Body of pancreas (tissue), 4 donors: ENCODE data around the gene ULK4. TPM values are rescaled to one million over a fixed set of nuclear protein-coding genes. Genes with fewer than 3 reads are reported as not detected.

Experiments used
- ATAC-seq: fragments of 150-250 bp; one replicate; pipeline ENCODE4 v1.9.1; 2016
- DNase-seq, 4 donors: peaks; one replicate each; pipeline ENCODE4 v3.0.0-alpha.2; 2019
- H3K27ac ChIP-seq, 4 donors: fragments of 200-600 bp; sonication (generic); 1 replicate in 3 of 4; 2 replicates in 1 of 4; pipeline versions ENCODE4 v1.5.1 to v1.6.1; 2016 to 2019; ENCODE audit warnings: mild to moderate bottlenecking in 1 of 4, mixed read lengths in 1 of 4, moderate library complexity in 1 of 4
- H3K27me3 ChIP-seq, 2 donors: fragments of 200-600 bp; sonication (generic); one replicate each; pipeline ENCODE4 v1.6.0; 2016; ENCODE audit warnings: mild to moderate bottlenecking in 1 of 2
- H3K36me3 ChIP-seq, 2 donors: fragments of 200-600 bp; sonication (generic); replicated peaks in 1 of 2; 2 replicates each; pipeline ENCODE4 v1.5.1; 2016; ENCODE audit warnings: low read depth in 2 of 2; ENCODE audit not compliant: insufficient read depth in 1 of 2
- H3K4me1 ChIP-seq: fragments of 200-600 bp; sonication (generic); one replicate; pipeline ENCODE4 v1.6.0; 2016
- H3K4me3 ChIP-seq, 2 donors: fragments of 200-600 bp; sonication (generic); 1 replicate in 1 of 2; 2 replicates in 1 of 2; pipeline ENCODE4 v1.5.1; 2016 to 2019
- H3K9me3 ChIP-seq, 3 donors: fragments of 200-600 bp; sonication (generic); 1 replicate in 2 of 3; 2 replicates in 1 of 3; pipeline ENCODE4 v1.5.1; 2016
- POLR2A ChIP-seq, 3 donors: fragments of 450-650 bp; IDR thresholded peaks; one replicate each; pipeline ENCODE4 v1.6.1; 2016; ENCODE audit warnings: antibody characterized with exemption in 3 of 3, mild to moderate bottlenecking in 2 of 3
- WGBS, 2 donors: methylation state at CpG; one replicate each; pipeline ENCODE4 v1.1.5; 2017; 5-methylcytosine and 5-hydroxymethylcytosine counted together
- intact Hi-C: fragments of 100-400 bp; cut with DNase I; formaldehyde crosslinking; loops from one replicate; pipeline ENCODE4 v1.15.1; 2023
- total RNA-seq, 2 donors: library from RNA; depleted of rRNA; stranded (reverse); fragments of >200 nt; gene quantifications; one replicate each; pipeline ENCODE4 v1.1.0, GENCODE V29; 2016
- TF ChIP-seq, protein P1 (sequence below), 7 experiments: fragments of 450-650 bp in 4 of 7; fragments of 200-600 bp in 3 of 7; sonication (generic) in 3 of 7; IDR thresholded peaks; one replicate each; pipeline ENCODE4 v1.5.1; 2016 to 2019; ENCODE audit warnings: antibody characterized with exemption in 7 of 7

The ULK4 gene
- total RNA-seq, 2 donors from 2014 or later, result 7.3 to 12.5 TPM

DNA sequence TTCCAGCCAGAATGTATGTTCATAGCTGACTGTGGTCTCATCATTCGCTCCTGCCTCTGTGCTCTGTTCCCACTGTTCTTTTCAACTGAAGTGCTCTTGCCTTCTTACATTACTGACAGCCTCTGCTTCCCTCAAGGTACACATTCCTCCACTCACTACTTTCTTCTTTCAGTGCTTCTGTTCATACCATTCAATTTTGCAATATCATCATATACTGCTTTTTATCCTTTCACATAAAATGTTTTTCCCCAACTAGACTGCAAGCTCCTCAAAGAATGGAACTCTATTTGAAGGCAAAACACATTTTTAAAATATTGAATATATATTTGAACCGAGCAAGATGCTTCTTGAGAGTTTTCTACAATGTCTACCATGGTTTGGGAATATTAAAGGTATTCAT is 471.5 kb downstream of the ULK4 start:
- Histone ChIP-seq H3K9me3 (no peaks in the 10 kb centered on the region), H3K4me1 (no peaks in the 10 kb centered on the region), H3K4me3 (no peak overlapping the region), H3K36me3 (no peaks in the 10 kb centered on the region), H3K27ac (no peak overlapping the region), H3K27me3 (no peaks in the 10 kb centered on the region)
- DNase-seq (no peak), ATAC-seq (no peak)
- 88 to 93% methylated on average over 2 of the region's 2 CpGs for WGBS, 2 donors
- no peak for TF ChIP-seq POLR2A (IDR thresholded peaks at IDR 0.05)
- TF ChIP-seq, protein P1, sequence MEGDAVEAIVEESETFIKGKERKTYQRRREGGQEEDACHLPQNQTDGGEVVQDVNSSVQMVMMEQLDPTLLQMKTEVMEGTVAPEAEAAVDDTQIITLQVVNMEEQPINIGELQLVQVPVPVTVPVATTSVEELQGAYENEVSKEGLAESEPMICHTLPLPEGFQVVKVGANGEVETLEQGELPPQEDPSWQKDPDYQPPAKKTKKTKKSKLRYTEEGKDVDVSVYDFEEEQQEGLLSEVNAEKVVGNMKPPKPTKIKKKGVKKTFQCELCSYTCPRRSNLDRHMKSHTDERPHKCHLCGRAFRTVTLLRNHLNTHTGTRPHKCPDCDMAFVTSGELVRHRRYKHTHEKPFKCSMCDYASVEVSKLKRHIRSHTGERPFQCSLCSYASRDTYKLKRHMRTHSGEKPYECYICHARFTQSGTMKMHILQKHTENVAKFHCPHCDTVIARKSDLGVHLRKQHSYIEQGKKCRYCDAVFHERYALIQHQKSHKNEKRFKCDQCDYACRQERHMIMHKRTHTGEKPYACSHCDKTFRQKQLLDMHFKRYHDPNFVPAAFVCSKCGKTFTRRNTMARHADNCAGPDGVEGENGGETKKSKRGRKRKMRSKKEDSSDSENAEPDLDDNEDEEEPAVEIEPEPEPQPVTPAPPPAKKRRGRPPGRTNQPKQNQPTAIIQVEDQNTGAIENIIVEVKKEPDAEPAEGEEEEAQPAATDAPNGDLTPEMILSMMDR (IDR thresholded peaks at IDR 0.05), result no peak
- intact Hi-C loops, result no loop called here

DNA sequence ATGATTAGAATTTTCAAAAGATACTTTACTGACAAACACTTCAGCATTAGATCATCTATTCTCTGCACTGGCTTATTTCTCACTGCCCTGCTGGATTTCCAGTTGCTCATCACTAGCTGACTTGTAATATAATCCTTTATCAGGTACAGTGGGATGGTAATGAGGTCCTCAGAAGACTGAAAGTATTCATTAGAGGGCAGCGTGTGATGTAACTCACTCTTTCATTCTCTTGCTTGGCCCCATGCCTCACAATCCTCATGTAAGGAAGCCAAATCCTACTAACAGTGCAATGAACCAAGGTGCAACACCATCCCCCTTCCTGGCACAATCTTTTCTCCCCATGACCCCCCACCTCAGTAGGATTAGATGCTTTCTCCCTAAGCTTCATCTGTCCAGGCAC is 472.7 kb downstream of the ULK4 start:
- H3K36me3 ChIP-seq, result no peaks in the 10 kb centered on the region
- intact Hi-C loops, result no loop called here
- no peak overlapping the region for H3K4me3 ChIP-seq
- DNase-seq (no peak), ATAC-seq (no peak)
- no peak for TF ChIP-seq POLR2A (IDR thresholded peaks at IDR 0.05)
- TF ChIP-seq, protein P1 (IDR thresholded peaks at IDR 0.05), result no peak
- H3K4me1 ChIP-seq, result no peaks in the 10 kb centered on the region
- H3K9me3 ChIP-seq, result no peaks in the 10 kb centered on the region
- no peaks in the 10 kb centered on the region for H3K27me3 ChIP-seq
- WGBS, 2 donors, result 67 to 83% methylated on average over 1 of the region's 1 CpG
- no peak overlapping the region for H3K27ac ChIP-seq

DNA sequence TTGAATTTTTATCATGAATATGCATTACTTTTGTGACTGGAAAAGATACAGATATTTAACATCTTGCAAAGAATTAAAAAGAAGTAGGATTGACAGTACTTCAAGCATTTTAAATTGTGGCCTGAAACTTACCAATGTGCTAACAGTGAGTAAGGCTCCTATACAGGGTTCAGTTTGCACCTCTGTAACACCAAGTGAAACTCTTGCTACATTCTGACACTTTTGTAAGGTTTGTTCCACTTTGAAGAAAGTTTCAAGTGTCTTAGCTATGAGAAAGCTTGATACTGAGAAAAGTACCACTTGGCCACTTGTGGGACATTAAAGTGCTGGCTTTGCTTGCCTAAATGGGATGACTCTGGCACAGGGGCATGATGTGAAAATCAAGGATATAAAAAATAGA is 473.4 kb downstream of the ULK4 start:
- H3K4me3 ChIP-seq, result no peak overlapping the region
- no peaks in the 10 kb centered on the region for H3K36me3 ChIP-seq
- TF ChIP-seq, protein P1 (IDR thresholded peaks at IDR 0.05), result no peak
- no peak for TF ChIP-seq POLR2A (IDR thresholded peaks at IDR 0.05)
- ATAC-seq (no peak), DNase-seq (no peak)
- H3K27ac ChIP-seq, result no peak overlapping the region
- intact Hi-C loops, result no loop called here
- no peaks in the 10 kb centered on the region for H3K4me1 ChIP-seq
- no peaks in the 10 kb centered on the region for H3K27me3 ChIP-seq
- H3K9me3 ChIP-seq, result no peaks in the 10 kb centered on the region

DNA sequence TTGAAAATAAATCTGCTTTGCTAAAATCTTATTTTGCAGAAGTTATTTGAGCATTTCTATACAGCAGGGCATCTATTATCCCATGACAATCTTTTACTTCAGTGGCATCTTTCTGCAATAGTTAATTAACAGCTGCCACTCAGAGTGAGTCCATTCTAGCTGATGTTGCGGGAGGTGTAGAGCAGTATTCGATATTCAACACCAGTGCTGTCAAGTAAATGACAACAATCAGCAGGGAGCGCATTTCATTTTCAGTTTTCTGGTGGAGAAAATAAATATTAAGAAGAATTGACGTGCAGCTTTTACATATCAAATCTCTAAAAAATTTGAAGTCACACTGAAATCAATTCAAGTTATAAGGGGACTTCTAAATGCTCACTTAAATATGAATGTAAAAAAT is 476.4 kb downstream of the ULK4 start:
- Histone ChIP-seq H3K27me3 (no peaks in the 10 kb centered on the region), H3K9me3 (no peaks in the 10 kb centered on the region), H3K36me3 (no peaks in the 10 kb centered on the region), H3K27ac (no peak overlapping the region), H3K4me1 (no peaks in the 10 kb centered on the region), H3K4me3 (no peak overlapping the region)
- intact Hi-C loops, result no loop called here
- no peak for ATAC-seq
- TF ChIP-seq POLR2A (IDR thresholded peaks at IDR 0.05), result no peak
- TF ChIP-seq, protein P1 (IDR thresholded peaks at IDR 0.05), result no peak
- no peak for DNase-seq
- WGBS, 2 donors, result 94 to 96% methylated on average over 4 of the region's 4 CpGs

DNA sequence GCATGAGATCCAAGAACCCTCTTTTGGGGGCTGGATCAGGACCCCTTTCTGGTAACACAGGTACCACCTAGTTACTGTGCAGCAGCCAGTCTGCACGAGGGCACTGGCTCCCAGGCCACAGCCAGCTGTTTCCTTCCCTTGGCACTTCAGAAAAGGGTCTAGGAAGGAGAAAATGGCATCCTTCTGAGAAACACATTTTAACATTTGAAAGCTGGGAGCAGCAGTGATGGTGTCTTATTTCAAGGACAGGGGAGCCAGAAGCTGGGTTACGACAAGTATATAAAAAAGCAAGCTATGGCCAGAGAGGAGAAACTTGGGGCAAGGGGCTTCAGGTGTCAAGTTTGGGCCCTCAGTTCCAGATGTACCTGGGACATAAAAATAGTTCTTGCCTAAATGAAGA is 479.8 kb downstream of the ULK4 start:
- ATAC-seq (no peak), DNase-seq (no peak)
- TF ChIP-seq, protein P1 (IDR thresholded peaks at IDR 0.05), result no peak
- no peak for TF ChIP-seq POLR2A (IDR thresholded peaks at IDR 0.05)
- intact Hi-C loops, result no loop called here
- 65 to 88% methylated on average over 2 of the region's 2 CpGs for WGBS, 2 donors
- Histone ChIP-seq H3K36me3 (no peaks in the 10 kb centered on the region), H3K4me1 (no peaks in the 10 kb centered on the region), H3K27ac (no peak overlapping the region), H3K9me3 (no peaks in the 10 kb centered on the region), H3K4me3 (no peak overlapping the region), H3K27me3 (no peaks in the 10 kb centered on the region)
